Parathyroid adenoma (tissue), 2 donors: ENCODE measurements around the gene TMEM125.

ENCODE experiments used
- H2AFZ ChIP-seq: fragments of 300-600 bp; sonication (generic); one replicate; pipeline ENCODE4 v1.7.0; 2017; ENCODE audit warnings: antibody characterized with exemption, mild to moderate bottlenecking
- H3K27ac ChIP-seq: fragments of 300-600 bp; sonication (generic); one replicate; pipeline ENCODE4 v1.7.0; 2017
- H3K27me3 ChIP-seq: fragments of 300-600 bp; sonication (generic); one replicate; pipeline ENCODE4 v1.7.0; 2017; ENCODE audit warnings: low read length; ENCODE audit not compliant: control insufficient read depth, insufficient read depth
- H3K36me3 ChIP-seq: fragments of 300-600 bp; sonication (generic); one replicate; pipeline ENCODE4 v1.7.0; 2017; ENCODE audit warnings: low read length; ENCODE audit not compliant: control insufficient read depth, insufficient read depth
- H3K4me1 ChIP-seq: fragments of 300-600 bp; sonication (generic); one replicate; pipeline ENCODE4 v1.7.0; 2017; ENCODE audit warnings: control low read depth
- H3K4me2 ChIP-seq: fragments of 300-600 bp; sonication (generic); one replicate; pipeline ENCODE4 v1.7.0; 2017; ENCODE audit warnings: low read length
- H3K4me3 ChIP-seq: fragments of 300-600 bp; sonication (generic); one replicate; pipeline ENCODE4 v1.7.0; 2017; ENCODE audit warnings: low read depth, low read length
- H3K79me2 ChIP-seq: fragments of 300-600 bp; sonication (generic); one replicate; pipeline ENCODE4 v1.7.0; 2017; ENCODE audit warnings: control low read depth
- H3K9ac ChIP-seq: fragments of 300-600 bp; sonication (generic); one replicate; pipeline ENCODE4 v1.7.0; 2017; ENCODE audit warnings: mild to moderate bottlenecking
- H3K9me3 ChIP-seq: fragments of 300-600 bp; sonication (generic); one replicate; pipeline ENCODE4 v1.7.0; 2017; ENCODE audit warnings: low read length; ENCODE audit not compliant: control insufficient read depth
- TF ChIP-seq, protein P1 (sequence below): fragments of 300-600 bp; sonication (generic); IDR thresholded peaks from one replicate; pipeline ENCODE4 v1.7.0; 2017; ENCODE audit warnings: antibody characterized with exemption, mild to moderate bottlenecking
- donor health status: primary hyperparathyroidism.

TMEM125 gene

GRCh38 chr1:43284065-43284464 is 14.3 kb downstream of the TMEM125 start:
- no peaks in the 10 kb centered on the region for H3K27me3 ChIP-seq
- H2AFZ ChIP-seq = no peak overlapping the region
- no peaks in the 10 kb centered on the region for H3K79me2 ChIP-seq
- H3K9me3 ChIP-seq = no peaks in the 10 kb centered on the region
- TF ChIP-seq, protein P1, sequence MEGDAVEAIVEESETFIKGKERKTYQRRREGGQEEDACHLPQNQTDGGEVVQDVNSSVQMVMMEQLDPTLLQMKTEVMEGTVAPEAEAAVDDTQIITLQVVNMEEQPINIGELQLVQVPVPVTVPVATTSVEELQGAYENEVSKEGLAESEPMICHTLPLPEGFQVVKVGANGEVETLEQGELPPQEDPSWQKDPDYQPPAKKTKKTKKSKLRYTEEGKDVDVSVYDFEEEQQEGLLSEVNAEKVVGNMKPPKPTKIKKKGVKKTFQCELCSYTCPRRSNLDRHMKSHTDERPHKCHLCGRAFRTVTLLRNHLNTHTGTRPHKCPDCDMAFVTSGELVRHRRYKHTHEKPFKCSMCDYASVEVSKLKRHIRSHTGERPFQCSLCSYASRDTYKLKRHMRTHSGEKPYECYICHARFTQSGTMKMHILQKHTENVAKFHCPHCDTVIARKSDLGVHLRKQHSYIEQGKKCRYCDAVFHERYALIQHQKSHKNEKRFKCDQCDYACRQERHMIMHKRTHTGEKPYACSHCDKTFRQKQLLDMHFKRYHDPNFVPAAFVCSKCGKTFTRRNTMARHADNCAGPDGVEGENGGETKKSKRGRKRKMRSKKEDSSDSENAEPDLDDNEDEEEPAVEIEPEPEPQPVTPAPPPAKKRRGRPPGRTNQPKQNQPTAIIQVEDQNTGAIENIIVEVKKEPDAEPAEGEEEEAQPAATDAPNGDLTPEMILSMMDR = no peak
- H3K36me3 ChIP-seq = no peaks in the 10 kb centered on the region
- no peak overlapping the region for H3K4me3 ChIP-seq
- peak overlapping the region; percentile 22 for H3K4me2 ChIP-seq
- H3K4me1 ChIP-seq = no peaks in the 10 kb centered on the region
- no peak overlapping the region for H3K9ac ChIP-seq
- no peak overlapping the region for H3K27ac ChIP-seq

GRCh38 chr1:43284546-43285110 is 14.8 kb downstream of the TMEM125 start:
- peak overlapping the region; percentile 96 for H3K4me2 ChIP-seq
- H2AFZ ChIP-seq = peak overlapping the region; percentile 79
- TF ChIP-seq, protein P1 = no peak
- no peak overlapping the region for H3K9ac ChIP-seq
- no peaks in the 10 kb centered on the region for H3K27me3 ChIP-seq
- H3K79me2 ChIP-seq = no peaks in the 10 kb centered on the region
- no peak overlapping the region for H3K27ac ChIP-seq
- peak overlapping the region; percentile 77 for H3K4me3 ChIP-seq
- H3K36me3 ChIP-seq = no peaks in the 10 kb centered on the region
- no peaks in the 10 kb centered on the region for H3K4me1 ChIP-seq
- no peaks in the 10 kb centered on the region for H3K9me3 ChIP-seq

DNA sequence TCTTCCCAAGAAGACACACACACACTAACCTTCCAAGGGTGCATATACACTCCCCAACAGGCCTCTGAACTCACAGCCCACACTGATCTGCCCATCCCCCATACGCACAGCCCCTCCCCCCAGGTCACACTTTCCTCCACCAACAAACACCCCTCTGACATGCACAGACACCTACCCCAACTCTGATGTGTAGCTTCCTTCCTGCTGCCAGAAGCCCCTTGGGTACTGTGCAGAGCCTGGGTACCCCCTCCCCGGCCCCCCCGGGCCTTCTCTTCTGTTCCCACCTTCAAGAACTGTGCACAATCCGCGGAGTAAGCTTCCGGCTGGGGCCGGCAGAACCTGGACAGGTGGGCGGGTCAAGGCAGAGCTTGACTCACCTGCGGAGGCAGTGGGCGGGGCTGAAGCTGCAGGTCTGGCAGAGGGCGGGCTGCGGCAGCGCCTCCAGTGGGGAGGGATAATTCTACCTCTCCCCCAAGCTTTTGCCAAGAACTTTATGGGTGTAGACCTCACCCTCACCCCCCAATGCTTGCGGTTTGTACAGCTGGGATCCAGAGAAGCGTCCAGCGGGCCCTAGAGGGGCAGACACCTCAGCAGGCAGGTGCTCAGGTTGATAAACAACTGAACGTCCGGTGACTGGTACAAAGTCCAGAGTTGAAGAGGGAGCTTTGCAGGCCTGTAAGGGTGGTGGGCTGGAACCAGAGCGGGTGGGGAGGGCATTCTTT is 15.6 kb downstream of the TMEM125 start, which contains the start of gene C1orf210:
TSS of gene C1orf210 (minus strand) at position 313 of the 722 bp plus-strand sequence. CDS start 2,311 bp downstream, outside the sequence.
- no peaks in the 10 kb centered on the region for H3K36me3 ChIP-seq
- no peaks in the 10 kb centered on the region for H3K79me2 ChIP-seq
- H2AFZ ChIP-seq = peak within 1 kb of the TSS; percentile 79
- H3K4me3 ChIP-seq = peak within 1 kb of the TSS; percentile 77
- no peaks in the 10 kb centered on the region for H3K4me1 ChIP-seq
- peak within 1 kb of the TSS; percentile 96 for H3K4me2 ChIP-seq
- peak within 1 kb of the TSS; percentile 42 for H3K27ac ChIP-seq
- TF ChIP-seq, protein P1 = peak; percentile 46
- no peaks in the 10 kb centered on the region for H3K27me3 ChIP-seq
- H3K9ac ChIP-seq = no peak within 1 kb of the TSS
- no peaks in the 10 kb centered on the region for H3K9me3 ChIP-seq

DNA sequence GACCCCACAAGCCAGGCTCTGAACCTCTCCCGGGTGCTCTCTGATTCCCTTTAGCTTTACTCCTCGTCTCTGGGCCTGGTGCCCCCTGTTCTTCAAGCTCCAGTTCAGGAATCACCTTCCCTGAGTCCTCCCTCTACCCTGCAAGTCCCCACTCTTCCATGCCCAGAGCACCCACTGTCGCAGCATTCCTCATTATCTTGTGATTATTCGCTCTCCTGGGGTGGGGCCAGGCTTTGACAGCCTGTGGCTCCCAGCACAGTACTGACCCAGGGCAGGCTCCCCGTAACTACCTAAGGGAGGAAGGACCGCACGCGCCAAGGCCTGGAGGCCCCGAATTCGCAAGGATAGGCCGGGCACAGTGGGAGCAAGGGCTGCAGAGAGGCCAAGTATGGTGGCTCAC is 16.3 kb downstream of the TMEM125 start:
- Histone ChIP-seq H3K9ac (no peak overlapping the region), H3K27me3 (no peaks in the 10 kb centered on the region), H3K4me3 (peak overlapping the region; percentile 77), H3K36me3 (no peaks in the 10 kb centered on the region), H3K4me2 (peak overlapping the region; percentile 96), H3K27ac (peak overlapping the region; percentile 42), H2AFZ (peak overlapping the region; percentile 79), H3K79me2 (no peaks in the 10 kb centered on the region), H3K4me1 (no peaks in the 10 kb centered on the region), H3K9me3 (no peaks in the 10 kb centered on the region)
- TF ChIP-seq, protein P1 = no peak
